Adrenal gland (tissue), 12 donors: ENCODE data around the gene EXOSC1. TPM values are rescaled to one million over a fixed set of nuclear protein-coding genes. Genes with fewer than 3 reads are reported as not detected.
"Not testable (repeated sequence)": the region's sequence is repeated elsewhere in the genome, so short reads cannot be mapped to it uniquely, and the experiment has no call there.

Source experiments
- DNase-seq, 7 donors: peaks; one replicate each; pipeline ENCODE4 v3.0.0-alpha.2; 2019 to 2020
- H3K27ac ChIP-seq, 5 donors: fragments of 200-600 bp; sonication (generic) in 4 of 5; 1 replicate in 3 of 5; 2 replicates in 2 of 5; pipeline versions ENCODE4 v1.5.1 to v1.8.0; 2016 to 2020; ENCODE audit warnings: mild to moderate bottlenecking in 1 of 5
- H3K27me3 ChIP-seq: fragments of 200-600 bp; 2 replicates; pipeline ENCODE4 v1.8.0; 2021
- H3K36me3 ChIP-seq, 2 donors: fragments of 200-600 bp; replicated peaks in 1 of 2; 1 replicate in 1 of 2; 2 replicates in 1 of 2; pipeline versions ENCODE4 v1.5.1 to v1.8.0; 2018 to 2022
- H3K4me1 ChIP-seq, 2 donors: fragments of 200-600 bp; replicated peaks in 1 of 2; 1 replicate in 1 of 2; 2 replicates in 1 of 2; pipeline versions ENCODE4 v1.5.1 to v1.8.0; 2018 to 2021
- H3K4me3 ChIP-seq, 4 donors: fragments of 200-600 bp; sonication (generic) in 3 of 4; one replicate each; pipeline ENCODE4 v1.5.1; 2016 to 2018
- H3K9me3 ChIP-seq, 3 donors: fragments of 200-600 bp; sonication (generic) in 1 of 3; replicated peaks in 1 of 3; 1 replicate in 2 of 3; 2 replicates in 1 of 3; pipeline versions ENCODE4 v1.5.1 to v1.8.0; 2016 to 2021
- CTCF ChIP-seq, 6 experiments: fragments of 450-650 bp in 4 of 6; fragments of 200-600 bp in 2 of 6; sonication (generic) in 1 of 6; IDR thresholded peaks; 1 replicate in 5 of 6; 2 replicates in 1 of 6; pipeline versions ENCODE4 v1.5.1 to v1.8.0; 2016 to 2021; ENCODE audit warnings: antibody characterized with exemption in 6 of 6, mild to moderate bottlenecking in 2 of 6, moderate library complexity in 1 of 6
- POLR2A ChIP-seq, 2 donors: fragments of 450-650 bp; IDR thresholded peaks; one replicate each; pipeline ENCODE4 v1.6.1; 2017; ENCODE audit warnings: antibody characterized with exemption in 2 of 2, mild to moderate bottlenecking in 2 of 2, moderate library complexity in 1 of 2
- WGBS, 4 donors: extraction: QIAGEN DNeasy Blood & Tissue Kit in 2 of 4; methylation state at CpG; one replicate each; pipeline versions ENCODE4 v1.1.5 to v1.1.7; 2013 to 2017; 5-methylcytosine and 5-hydroxymethylcytosine counted together
- intact Hi-C, 2 donors: fragments of 100-400 bp; cut with DNase I; formaldehyde crosslinking; loops; one replicate each; pipeline versions ENCODE4 v1.14.1 to v1.15.0; 2022 to 2023
- polyA plus RNA-seq, 3 donors: library from polyadenylated mRNA; stranded (reverse); fragments of 200-250 nt in 2 of 3; fragments of 350-450 nt in 1 of 3; fragmentation: Illumina TruSeq in 1 of 3; extraction: RNeasy Lipid Tissue Mini Kit (QIAGEN cat#74804) in 1 of 3; gene quantifications; one replicate each; pipeline ENCODE4 v1.2.3, GENCODE V29; 2013 to 2014
- total RNA-seq, 9 donors: library from RNA; depleted of rRNA in 4 of 9; stranded (reverse); fragments of >200 nt in 4 of 9; fragments of 120-200 nt in 1 of 9; fragmentation: NEBNext Ultra II Directional in 1 of 9; extraction: Animal tissue kit (Norgen Biotek cat#: 25700) in 1 of 9; gene quantifications; one replicate each; pipeline versions ENCODE4 v1.1.0 to v1.2.4, GENCODE V29; 2013 to 2023
- donor health status: healthy with polysubstance abuse.
- donor health status: Bipolar disorder and iron deficiency.
- donor health status: DM: yes; HTN: yes; CAD: no.
- donor health status: DM: no; HTN: no; CAD: no.
- donor health status: DM: no; HTN: no; CAD: no.
- donor health status: DM: yes; HTN: yes; CAD: no.

Gene EXOSC1
- total and polyA plus RNA-seq, 12 donors: 22.3 to 95.8 (median 36.0) TPM

GRCh38 chr10:97474918-97475317, 29.1 kb upstream of the EXOSC1 start:
- Histone ChIP-seq H3K4me3 (no peak overlapping the region), H3K4me1 (peaks cover 12 to 17% of the 10 kb centered on the region in 2 donors), H3K36me3 (peaks cover 0 to 95% of the 10 kb centered on the region in 2 donors), H3K9me3 (no peaks in the 10 kb centered on the region), H3K27me3 (no peaks in the 10 kb centered on the region), H3K27ac (no peak overlapping the region)
- TF ChIP-seq POLR2A (IDR thresholded peaks at IDR 0.05) (no peak), CTCF (IDR thresholded peaks at IDR 0.05) (no peak)
- intact Hi-C loops: no loop called here
- no peak for DNase-seq
- 95 to 98% (median 97%) methylated on average over 4 of the region's 4 CpGs for WGBS, 4 donors

DNA sequence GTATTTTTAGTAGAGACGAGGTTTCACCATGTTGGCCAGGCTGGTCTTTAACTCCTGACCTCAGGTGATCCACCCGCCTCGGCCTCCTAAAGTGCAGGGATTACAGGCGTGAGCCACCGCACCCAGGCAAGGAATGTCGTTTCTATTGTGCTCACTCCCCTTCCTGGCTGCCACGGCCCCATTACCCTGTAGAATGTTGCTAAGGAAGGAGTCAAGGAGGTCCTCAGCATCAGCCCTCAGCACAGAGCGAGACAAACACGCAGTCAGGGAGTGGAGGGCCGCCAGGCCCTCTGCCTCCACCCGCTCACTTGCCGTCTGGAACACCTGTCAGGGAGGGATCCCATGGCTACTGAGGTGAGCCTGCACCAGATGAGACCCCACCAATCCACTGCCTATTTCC, 23.0 kb upstream of the EXOSC1 start:
- H3K27ac ChIP-seq, H3K4me3 ChIP-seq, intact Hi-C loops, H3K4me1 ChIP-seq, H3K27me3 ChIP-seq, H3K9me3 ChIP-seq: not testable (repeated sequence)
- H3K36me3 ChIP-seq: peaks cover 0 to 92% of the 10 kb centered on the region in 2 donors
- 94 to 97% (median 95%) methylated on average over 7 to 12 of the region's 12 CpGs for WGBS, 4 donors
- DNase-seq: peak in 1 of 7 donors; percentile 33

DNA sequence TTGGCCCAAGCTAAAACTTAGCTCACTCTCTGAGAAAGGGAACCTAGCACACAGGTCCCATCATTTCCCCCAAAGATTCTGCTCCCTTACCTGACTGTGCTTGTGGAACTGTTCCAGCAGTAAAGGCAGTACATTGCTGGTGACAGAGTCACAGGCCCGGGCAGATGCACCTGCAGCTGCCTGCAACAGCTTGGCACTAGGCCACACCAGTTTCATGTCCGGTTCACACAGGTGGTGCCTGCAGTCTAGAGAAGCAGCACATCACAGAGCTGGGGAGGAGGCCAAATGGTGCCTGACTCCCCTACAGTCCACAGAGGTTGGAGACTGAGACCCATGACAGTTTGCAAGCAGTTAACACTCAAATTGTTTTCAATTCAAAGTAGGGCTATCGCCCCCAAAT, 22.4 kb upstream of the EXOSC1 start:
- Histone ChIP-seq H3K4me1 (peaks cover 0 to 8% of the 10 kb centered on the region in 2 donors), H3K27me3 (no peaks in the 10 kb centered on the region), H3K4me3 (no peak overlapping the region), H3K9me3 (no peaks in the 10 kb centered on the region), H3K27ac (peak overlapping the region in 1 of 5 donors; percentile 31), H3K36me3 (peaks cover 0 to 92% of the 10 kb centered on the region in 2 donors)
- WGBS, 4 donors: 80 to 96% (median 81%) methylated on average over 2 to 3 of the region's 3 CpGs
- no peak for TF ChIP-seq POLR2A (IDR thresholded peaks at IDR 0.05)
- TF ChIP-seq CTCF (IDR thresholded peaks at IDR 0.05): no peak
- intact Hi-C loops: no loop called here
- peak in 1 of 7 donors; percentile 48 for DNase-seq

DNA sequence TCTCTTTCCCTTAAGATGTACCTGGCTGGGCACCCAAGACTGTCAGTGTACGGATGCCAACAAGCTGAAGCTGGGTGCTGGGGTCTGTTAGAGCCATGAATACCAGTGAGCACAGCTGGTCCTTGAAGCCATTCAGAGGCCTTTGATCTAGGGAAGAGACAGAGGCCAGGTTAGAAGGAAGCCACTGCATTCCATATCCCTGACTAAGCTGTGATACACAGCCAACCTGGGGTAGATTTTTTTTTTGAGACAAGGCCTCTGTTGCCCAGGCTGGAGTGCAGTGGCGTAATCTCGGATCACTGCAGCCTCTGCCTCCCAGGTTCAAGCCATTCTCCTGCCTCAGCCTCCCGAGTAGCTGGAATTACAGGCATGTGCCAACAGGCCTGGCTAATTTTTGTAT, 20.9 kb upstream of the EXOSC1 start:
- intact Hi-C loops: no loop called here
- H3K4me1 ChIP-seq: peaks cover 0 to 8% of the 10 kb centered on the region in 2 donors
- no peak for TF ChIP-seq CTCF (IDR thresholded peaks at IDR 0.05)
- no peak for TF ChIP-seq POLR2A (IDR thresholded peaks at IDR 0.05)
- peak in 5 of 7 donors; percentile 16 to 54 (median 47) for DNase-seq
- H3K27me3 ChIP-seq: no peaks in the 10 kb centered on the region
- H3K9me3 ChIP-seq: no peaks in the 10 kb centered on the region
- peak overlapping the region in 2 of 5 donors; percentile 29 to 47 for H3K27ac ChIP-seq
- H3K36me3 ChIP-seq: peaks cover 0 to 93% of the 10 kb centered on the region in 2 donors
- 43 to 71% (median 64%) methylated on average over 2 to 4 of the region's 4 CpGs for WGBS, 4 donors
- no peak overlapping the region for H3K4me3 ChIP-seq

- Histone ChIP-seq H3K4me1 (peaks cover 0 to 8% of the 10 kb centered on the region in 2 donors), H3K27ac (peak overlapping the region in 2 of 5 donors; percentile 29 to 47), H3K36me3 (peaks cover 0 to 93% of the 10 kb centered on the region in 2 donors), H3K9me3 (no peaks in the 10 kb centered on the region), H3K4me3 (no peak overlapping the region), H3K27me3 (no peaks in the 10 kb centered on the region)
- no peak for TF ChIP-seq CTCF (IDR thresholded peaks at IDR 0.05)
- no peak for DNase-seq
- intact Hi-C loops: no loop called here
- WGBS, 4 donors: 78 to 100% (median 83%) methylated on average over 4 to 7 of the region's 7 CpGs
Observed at GRCh38 chr10:97465982-97466381, 20.2 kb upstream of the EXOSC1 start.
